Thoracic aorta (tissue), 2 donors: ENCODE data around the gene PGM5. TPM values are rescaled to one million over a fixed set of nuclear protein-coding genes. Genes with fewer than 3 reads are reported as not detected.
A peak's percentile ranks its signal among the peaks of the same experiment; 100 is the strongest.

ENCODE experiments used
- ATAC-seq: fragments of 150-250 bp; one replicate; pipeline ENCODE4 v1.8.0; 2017; ENCODE audit warnings: low read depth; ENCODE audit not compliant: insufficient number of reproducible peaks, low FRiP score
- DNase-seq: peaks from one replicate; pipeline ENCODE4 v3.0.0-alpha.2; 2020; ENCODE audit warnings: low spot score
- H3K27ac ChIP-seq, 2 donors: fragments of 200-600 bp; sonication (generic); 1 replicate in 1 of 2; 2 replicates in 1 of 2; pipeline ENCODE4 v1.5.1; 2016; ENCODE audit warnings: mild to moderate bottlenecking in 2 of 2, moderate library complexity in 2 of 2
- H3K27me3 ChIP-seq: fragments of 200-600 bp; sonication (generic); replicated peaks from 2 replicates; pipeline ENCODE4 v1.6.0; 2016; ENCODE audit warnings: mild to moderate bottlenecking; ENCODE audit not compliant: insufficient read depth
- H3K36me3 ChIP-seq: fragments of 200-600 bp; sonication (generic); one replicate; pipeline ENCODE4 v1.5.1; 2016
- H3K4me1 ChIP-seq, 2 donors: fragments of 200-600 bp; sonication (generic); 1 replicate in 1 of 2; 2 replicates in 1 of 2; pipeline versions ENCODE4 v1.5.1 to v1.6.0; 2016; ENCODE audit warnings: low read depth in 2 of 2, mild to moderate bottlenecking in 1 of 2; ENCODE audit not compliant: control insufficient read depth in 1 of 2
- H3K4me3 ChIP-seq: fragments of 200-600 bp; sonication (generic); 2 replicates; pipeline ENCODE4 v1.5.1; 2016; ENCODE audit warnings: mild to moderate bottlenecking
- H3K9me3 ChIP-seq: fragments of 200-600 bp; sonication (generic); 2 replicates; pipeline ENCODE4 v1.5.1; 2016
- total RNA-seq, 2 donors: library from RNA; depleted of rRNA; stranded (reverse); fragments of >200 nt; gene quantifications; one replicate each; pipeline versions ENCODE4 v1.1.0 to v1.2.3, GENCODE V29; 2016
- TF ChIP-seq, protein P1 (sequence below): fragments of 200-600 bp; sonication (generic); IDR thresholded peaks from one replicate; pipeline ENCODE4 v1.5.1; 2019; ENCODE audit warnings: antibody characterized with exemption

The PGM5 gene
- total RNA-seq, 2 donors from 2014 or later, result 79.3 to 94.1 TPM

DNA sequence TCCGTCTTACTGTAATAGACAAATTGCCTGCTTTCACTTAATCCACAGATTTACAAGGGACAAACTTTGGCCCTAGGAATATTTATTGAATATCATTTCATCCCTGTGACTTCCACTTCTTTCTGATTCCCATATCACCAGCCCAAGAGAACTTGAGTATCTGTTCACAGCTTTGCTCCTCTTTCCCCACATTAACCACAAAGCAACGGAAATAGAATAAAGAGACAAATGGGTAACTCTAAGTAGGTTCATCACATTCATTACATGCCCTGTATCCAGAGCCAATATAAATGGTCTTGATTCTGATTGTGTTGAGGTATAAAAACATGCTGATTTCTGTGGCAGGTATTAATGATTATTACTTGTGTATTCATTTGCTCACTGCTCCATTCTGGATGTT is 142.4 kb downstream of the PGM5 start:
- ATAC-seq (no peak), DNase-seq (no peak)
- Histone ChIP-seq H3K36me3 (no peaks in the 10 kb centered on the region), H3K4me1 (peaks cover 18 to 64% of the 10 kb centered on the region in 2 donors), H3K27me3 (no peaks in the 10 kb centered on the region), H3K27ac (peak overlapping the region; percentile 94 to 95), H3K4me3 (no peak overlapping the region), H3K9me3 (no peaks in the 10 kb centered on the region)
- TF ChIP-seq, protein P1, sequence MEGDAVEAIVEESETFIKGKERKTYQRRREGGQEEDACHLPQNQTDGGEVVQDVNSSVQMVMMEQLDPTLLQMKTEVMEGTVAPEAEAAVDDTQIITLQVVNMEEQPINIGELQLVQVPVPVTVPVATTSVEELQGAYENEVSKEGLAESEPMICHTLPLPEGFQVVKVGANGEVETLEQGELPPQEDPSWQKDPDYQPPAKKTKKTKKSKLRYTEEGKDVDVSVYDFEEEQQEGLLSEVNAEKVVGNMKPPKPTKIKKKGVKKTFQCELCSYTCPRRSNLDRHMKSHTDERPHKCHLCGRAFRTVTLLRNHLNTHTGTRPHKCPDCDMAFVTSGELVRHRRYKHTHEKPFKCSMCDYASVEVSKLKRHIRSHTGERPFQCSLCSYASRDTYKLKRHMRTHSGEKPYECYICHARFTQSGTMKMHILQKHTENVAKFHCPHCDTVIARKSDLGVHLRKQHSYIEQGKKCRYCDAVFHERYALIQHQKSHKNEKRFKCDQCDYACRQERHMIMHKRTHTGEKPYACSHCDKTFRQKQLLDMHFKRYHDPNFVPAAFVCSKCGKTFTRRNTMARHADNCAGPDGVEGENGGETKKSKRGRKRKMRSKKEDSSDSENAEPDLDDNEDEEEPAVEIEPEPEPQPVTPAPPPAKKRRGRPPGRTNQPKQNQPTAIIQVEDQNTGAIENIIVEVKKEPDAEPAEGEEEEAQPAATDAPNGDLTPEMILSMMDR, result no peak

DNA sequence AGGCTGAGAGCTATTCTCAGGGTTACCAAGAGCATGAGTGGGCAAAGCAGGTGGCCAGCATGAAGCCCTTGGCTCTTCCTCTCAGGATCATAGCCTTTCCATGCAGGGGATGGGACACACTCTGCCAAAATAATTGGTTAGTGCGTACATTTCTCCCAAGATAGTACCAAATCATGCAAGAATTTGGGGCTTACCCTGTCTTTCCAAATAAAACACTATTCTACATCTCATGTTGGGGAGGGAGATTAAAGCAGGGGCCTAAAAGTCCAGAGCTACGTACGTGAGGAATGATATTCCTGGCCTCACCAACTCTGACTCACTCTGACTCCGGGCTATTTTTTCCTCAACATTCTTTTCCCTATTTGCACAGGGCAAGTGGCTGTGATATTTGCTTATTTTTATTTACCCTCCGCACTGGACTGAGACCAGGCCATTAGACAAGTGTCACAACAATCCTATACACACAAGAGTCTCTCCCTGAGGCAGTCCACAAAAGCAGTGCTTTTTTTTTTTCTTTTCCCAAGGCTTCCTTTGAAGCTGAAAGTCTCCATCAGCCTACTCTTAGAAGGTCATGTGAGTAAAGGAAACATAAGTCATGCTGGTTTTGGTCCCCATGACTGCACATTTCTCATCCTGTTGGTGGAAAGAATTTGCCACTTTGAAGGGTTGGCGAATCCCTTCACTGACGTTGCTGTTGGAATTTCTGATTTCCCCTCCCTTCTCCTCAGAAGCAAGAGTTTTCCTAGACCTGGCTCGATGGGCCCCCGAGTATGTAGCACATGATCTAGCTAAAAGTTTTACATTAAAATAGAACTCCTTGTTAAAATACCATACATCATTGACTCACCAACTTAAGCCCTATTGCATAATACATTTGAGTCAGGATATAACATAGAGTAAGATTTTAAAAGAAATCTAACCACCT is 144.3 kb downstream of the PGM5 start:
- Histone ChIP-seq H3K4me1 (peaks cover 18 to 51% of the 10 kb centered on the region in 2 donors), H3K27ac (peak overlapping the region; percentile 94 to 95), H3K27me3 (no peaks in the 10 kb centered on the region), H3K9me3 (no peaks in the 10 kb centered on the region), H3K4me3 (peak overlapping the region; percentile 50), H3K36me3 (no peaks in the 10 kb centered on the region)
- no peak for DNase-seq
- TF ChIP-seq, protein P1, result no peak
- peak; percentile 91 for ATAC-seq

DNA sequence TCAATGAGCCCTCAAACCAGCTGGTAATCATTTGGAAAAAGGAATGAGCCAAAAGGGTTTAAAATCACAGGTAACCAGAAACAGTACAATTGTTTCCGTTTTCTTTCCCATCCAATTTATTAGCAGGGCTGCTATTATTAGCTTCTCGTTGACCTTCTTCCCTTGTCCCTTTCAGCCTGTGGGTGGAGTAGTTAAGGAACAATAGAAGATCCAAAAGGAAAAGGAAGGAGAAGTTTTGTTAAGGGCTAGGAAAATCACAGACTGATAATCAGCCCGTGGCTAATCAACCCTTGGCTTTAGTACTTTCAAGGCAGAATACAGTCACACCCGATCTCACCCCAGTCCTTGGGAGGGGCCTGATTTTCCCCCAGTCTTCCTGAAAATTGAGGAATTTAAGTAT is 145.9 kb downstream of the PGM5 start:
- H3K27me3 ChIP-seq, result no peaks in the 10 kb centered on the region
- ATAC-seq (no peak), DNase-seq (no peak)
- no peaks in the 10 kb centered on the region for H3K36me3 ChIP-seq
- H3K4me1 ChIP-seq, result peaks cover 32 to 57% of the 10 kb centered on the region in 2 donors
- no peak overlapping the region for H3K4me3 ChIP-seq
- TF ChIP-seq, protein P1, result no peak
- H3K9me3 ChIP-seq, result no peaks in the 10 kb centered on the region
- peak overlapping the region; percentile 94 to 95 for H3K27ac ChIP-seq

DNA sequence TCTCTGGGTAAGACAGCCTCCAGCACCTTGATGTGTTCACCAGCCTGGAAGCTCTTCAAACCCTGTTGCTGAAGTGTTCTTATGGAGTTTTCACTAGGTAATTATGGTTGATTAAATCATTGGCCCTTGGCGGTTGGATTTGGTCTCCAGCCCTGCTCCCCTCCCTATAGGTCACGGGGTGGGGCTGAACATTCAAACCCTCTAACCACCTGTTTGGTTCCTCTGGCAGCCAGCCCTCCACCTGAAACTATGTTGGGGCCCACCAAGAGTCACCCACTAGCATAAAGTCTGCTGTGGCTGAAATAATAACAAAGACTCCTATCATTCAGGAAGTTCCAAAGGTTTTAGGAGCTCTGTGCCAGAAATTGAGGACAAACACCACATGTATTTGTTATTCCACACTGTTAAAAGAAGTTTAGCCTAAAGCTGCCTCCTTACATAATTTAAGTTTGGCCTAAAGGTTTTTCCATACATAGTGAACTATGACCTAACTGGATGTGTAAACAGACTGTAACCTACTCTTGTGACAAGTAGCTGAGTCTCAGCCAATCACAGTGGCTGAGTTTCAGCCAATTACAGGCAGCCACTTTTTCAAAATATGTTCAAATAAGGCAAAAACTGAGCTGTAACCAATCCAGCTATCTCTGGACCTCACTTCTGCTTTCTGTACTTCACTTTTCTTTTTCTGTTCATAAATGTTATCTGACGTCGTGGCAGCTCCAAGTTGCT is 149.4 kb downstream of the PGM5 start:
- Histone ChIP-seq H3K4me1 (peaks cover 24 to 47% of the 10 kb centered on the region in 2 donors), H3K27me3 (no peaks in the 10 kb centered on the region), H3K36me3 (no peaks in the 10 kb centered on the region), H3K27ac (peak overlapping the region; percentile 64 to 87), H3K4me3 (peak overlapping the region; percentile 36), H3K9me3 (no peaks in the 10 kb centered on the region)
- TF ChIP-seq, protein P1, result no peak
- no peak for ATAC-seq
- DNase-seq, result no peak

GRCh38 chr9:68506551-68506950 is 150.1 kb downstream of the PGM5 start:
- no peaks in the 10 kb centered on the region for H3K36me3 ChIP-seq
- H3K27me3 ChIP-seq, result no peaks in the 10 kb centered on the region
- H3K4me1 ChIP-seq, result peaks cover 20 to 40% of the 10 kb centered on the region in 2 donors
- TF ChIP-seq, protein P1, result no peak
- peak overlapping the region; percentile 64 to 87 for H3K27ac ChIP-seq
- H3K4me3 ChIP-seq, result peak overlapping the region; percentile 36
- DNase-seq, result no peak
- H3K9me3 ChIP-seq, result no peaks in the 10 kb centered on the region
- ATAC-seq, result no peak
